Endothelial cell of umbilical vein (primary cell): ENCODE measurements around the gene ZNF791.

Experiments used
- EZH2 ChIP-seq: IDR thresholded peaks from 2 replicates; pipeline ENCODE4 v1.6.1; 2012; ENCODE audit warnings: borderline replicate concordance, low read depth, mild to moderate bottlenecking, moderate library complexity, low read length, inconsistent platforms; ENCODE audit not compliant: severe bottlenecking
- POLR2A ChIP-seq: IDR thresholded peaks from 2 replicates; pipeline ENCODE4 v1.6.1; 2012; ENCODE audit warnings: low read depth, mild to moderate bottlenecking, control low read depth, low read length
- POLR2AphosphoS5 ChIP-seq: IDR thresholded peaks from 2 replicates; pipeline ENCODE4 v1.6.1; 2012; ENCODE audit warnings: low read depth, mild to moderate bottlenecking, control low read depth, low read length, moderate library complexity; ENCODE audit not compliant: insufficient read depth

- TF ChIP-seq EZH2 = no peak
- no peak for TF ChIP-seq POLR2AphosphoS5
- TF ChIP-seq POLR2A = no peak
These were observed 44.8 kb downstream of the ZNF791 start for GRCh38 chr19:12655546-12655945.
